Ramos (cell line): ENCODE results near the gene PDCD2L.
"Not testable (repeated sequence)": the region's sequence is repeated elsewhere in the genome, so short reads cannot be mapped to it uniquely, and the experiment has no call there.

Source experiments
- in situ Hi-C: fragments of 300-500 bp; cut with MboI; formaldehyde crosslinking; loops from one replicate; pipeline ENCODE4 v1.14.3; 2022; ENCODE audit warnings: low sequenced_read_pairs; ENCODE audit not compliant: unreplicated experiment

Gene PDCD2L

GRCh38 chr19:34404109-34404909 lies at the start of gene PDCD2L:
PDCD2L (plus strand) TSS chr19:34404399; CDS start chr19:34404431, 32 bp downstream.
- in situ Hi-C loops: no loop called here

- in situ Hi-C loops: no loop called here
Measured at GRCh38 chr19:34355201-34355600, 49.0 kb upstream of the PDCD2L start.

- in situ Hi-C loops: no loop called here
Measured at GRCh38 chr19:34356875-34357274, 47.3 kb upstream of the PDCD2L start.

- in situ Hi-C loops: no loop called here
Measured at GRCh38 chr19:34357431-34357830, 46.8 kb upstream of the PDCD2L start.

- in situ Hi-C loops: no loop called here
Measured at GRCh38 chr19:34359140-34359953, 44.9 kb upstream of the PDCD2L start.

GRCh38 chr19:34359954-34360315 lies 44.3 kb upstream of the PDCD2L start:
- in situ Hi-C loops: no loop called here

GRCh38 chr19:34360354-34360909 lies 43.8 kb upstream of the PDCD2L start:
- in situ Hi-C loops: no loop called here

GRCh38 chr19:34362679-34363069 lies 41.5 kb upstream of the PDCD2L start:
- in situ Hi-C loops: no loop called here

GRCh38 chr19:34363094-34363493 lies 41.1 kb upstream of the PDCD2L start:
- in situ Hi-C loops: no loop called here

GRCh38 chr19:34363930-34364329 lies 40.3 kb upstream of the PDCD2L start:
- in situ Hi-C loops: no loop called here

- in situ Hi-C loops: no loop called here
Measured at GRCh38 chr19:34364462-34364829, 39.8 kb upstream of the PDCD2L start.

GRCh38 chr19:34364830-34365462 lies 39.3 kb upstream of the PDCD2L start, which contains the start of gene GPI:
GPI (plus strand) TSS chr19:34365196; CDS start chr19:34365267, 71 bp downstream.
- in situ Hi-C loops: no loop called here

GRCh38 chr19:34365463-34366401 lies 38.5 kb upstream of the PDCD2L start:
- in situ Hi-C loops: no loop called here

- in situ Hi-C loops: no loop called here
Measured at GRCh38 chr19:34366738-34367623, 37.2 kb upstream of the PDCD2L start.

- in situ Hi-C loops: no loop called here
Measured at GRCh38 chr19:34367624-34367957, 36.6 kb upstream of the PDCD2L start.

GRCh38 chr19:34368338-34368737 lies 35.9 kb upstream of the PDCD2L start:
- in situ Hi-C loops: no loop called here

GRCh38 chr19:34369166-34369565 lies 35.0 kb upstream of the PDCD2L start:
- in situ Hi-C loops: not testable (repeated sequence)

- in situ Hi-C loops: no loop called here
Measured at GRCh38 chr19:34370117-34370516, 34.1 kb upstream of the PDCD2L start.

GRCh38 chr19:34370983-34371382 lies 33.2 kb upstream of the PDCD2L start:
- in situ Hi-C loops: no loop called here
